ENCODE results near the gene CFAP43.

DNA sequence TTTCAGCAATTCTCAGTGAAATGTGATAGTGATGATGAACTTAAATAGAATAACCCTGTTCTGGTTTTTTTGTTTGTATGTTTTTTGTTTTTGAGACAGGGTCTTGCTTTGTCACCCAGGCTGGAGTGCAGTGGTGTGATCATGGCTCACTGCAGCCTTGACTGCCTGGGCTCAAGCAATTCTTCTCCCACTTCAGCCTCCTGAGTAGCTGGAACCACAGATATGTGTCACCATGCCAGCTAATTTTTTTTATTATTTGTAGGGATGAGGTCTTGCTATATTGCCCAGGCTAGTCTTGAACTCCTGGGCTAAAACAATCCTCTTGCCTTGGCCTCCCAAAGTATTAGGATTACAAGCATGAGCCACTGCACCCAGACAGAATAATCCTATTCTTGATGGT is 132.2 kb downstream of the CFAP43 start:
- TF ChIP-seq, protein P1, sequence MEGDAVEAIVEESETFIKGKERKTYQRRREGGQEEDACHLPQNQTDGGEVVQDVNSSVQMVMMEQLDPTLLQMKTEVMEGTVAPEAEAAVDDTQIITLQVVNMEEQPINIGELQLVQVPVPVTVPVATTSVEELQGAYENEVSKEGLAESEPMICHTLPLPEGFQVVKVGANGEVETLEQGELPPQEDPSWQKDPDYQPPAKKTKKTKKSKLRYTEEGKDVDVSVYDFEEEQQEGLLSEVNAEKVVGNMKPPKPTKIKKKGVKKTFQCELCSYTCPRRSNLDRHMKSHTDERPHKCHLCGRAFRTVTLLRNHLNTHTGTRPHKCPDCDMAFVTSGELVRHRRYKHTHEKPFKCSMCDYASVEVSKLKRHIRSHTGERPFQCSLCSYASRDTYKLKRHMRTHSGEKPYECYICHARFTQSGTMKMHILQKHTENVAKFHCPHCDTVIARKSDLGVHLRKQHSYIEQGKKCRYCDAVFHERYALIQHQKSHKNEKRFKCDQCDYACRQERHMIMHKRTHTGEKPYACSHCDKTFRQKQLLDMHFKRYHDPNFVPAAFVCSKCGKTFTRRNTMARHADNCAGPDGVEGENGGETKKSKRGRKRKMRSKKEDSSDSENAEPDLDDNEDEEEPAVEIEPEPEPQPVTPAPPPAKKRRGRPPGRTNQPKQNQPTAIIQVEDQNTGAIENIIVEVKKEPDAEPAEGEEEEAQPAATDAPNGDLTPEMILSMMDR (IDR thresholded peaks at IDR 0.05), result no peak
- TF ChIP-seq POLR2A (IDR thresholded peaks at IDR 0.05), result no peak
- no peak for TF ChIP-seq POLR2AphosphoS5 (IDR thresholded peaks at IDR 0.05; ENCODE audit: insufficient read depth in 1 of 2, low read depth in 1 of 2)
